ENCODE results near the gene TMEM26. TPM values are rescaled to one million over a fixed set of nuclear protein-coding genes. Genes with fewer than 3 reads are reported as not detected.

TMEM26 gene
- total RNA-seq, 1 experiment from 2014 or later = 14.3 TPM

GRCh38 chr10:61475449-61475873, 22.3 kb upstream of the TMEM26 start:
- ATAC-seq = 0 out of 2 replicates have a peak, but pooled peaks have one; percentile 53
- DNase-seq (ENCODE audit: low read depth, low spot score) = no peak
- CTCF ChIA-PET = no interaction called here

GRCh38 chr10:61472090-61472674, 19.0 kb upstream of the TMEM26 start:
- no peaks in the 10 kb centered on the region for H3K36me3 ChIP-seq (ENCODE audit: control insufficient read depth, insufficient read depth, low read length)
- H3K27me3 ChIP-seq (ENCODE audit: control insufficient read depth, insufficient read depth, low read length) = no peaks in the 10 kb centered on the region
- ChIA-PET CTCF (no interaction called here), POLR2A (no interaction called here)
- peaks cover 6% of the 10 kb centered on the region; the same call in 1 of the 2 replicates for H3K4me1 ChIP-seq (ENCODE audit: control insufficient read depth, insufficient read depth, low read length)
- no peak for ATAC-seq
- no peak overlapping the region for H3K4me3 ChIP-seq (ENCODE audit: low read depth in 2 of 2, low read length in 2 of 2)
- H3K9me3 ChIP-seq (ENCODE audit: control insufficient read depth, insufficient read depth, low read depth, low read length) = no peaks in the 10 kb centered on the region
- DNase-seq (ENCODE audit: low read depth, low spot score) = no peak
- in situ Hi-C loops (cut with HindIII; ENCODE audit: low pct_unique_long_range_greater_than_20kb, low sequenced_read_pairs) (no loop called here), intact Hi-C loops (cut with micrococcal nuclease; ENCODE audit: unreplicated experiment) (loop anchor here (10.0 kb wide), 1 partner anchor 363 kb away; no protein-coding TSS in a partner anchor)
- H3K27ac ChIP-seq (ENCODE audit: low read length) = peak overlapping the region; percentile 5; the same call in 1 of the 2 replicates
- BruUV-seq (replicated peaks) = no TSS peak
- TF ChIP-seq SIN3A (IDR thresholded peaks at IDR 0.05; ENCODE audit: borderline replicate concordance, insufficient read depth, low read depth, low read length) (no peak), CTCF (IDR thresholded peaks at IDR 0.05) (peak; percentile 47), TCF7L2 (IDR thresholded peaks at IDR 0.05; ENCODE audit: low read depth, low read length) (no peak), REST (IDR thresholded peaks at IDR 0.05; ENCODE audit: insufficient read depth in 1 of 2, low read depth in 2 of 2, low read length in 1 of 2) (no peak), POLR2AphosphoS5 (IDR thresholded peaks at IDR 0.05; ENCODE audit: low read depth, low read length) (no peak)

More at GRCh38 chr10:61475449-61475873, 22.3 kb upstream of the TMEM26 start:
- Histone ChIP-seq H3K4me3 (ENCODE audit: low read depth in 2 of 2, low read length in 2 of 2) (no peak overlapping the region), H3K4me1 (ENCODE audit: control insufficient read depth, insufficient read depth, low read length) (peaks cover 6% of the 10 kb centered on the region; the same call in 1 of the 2 replicates), H3K36me3 (ENCODE audit: control insufficient read depth, insufficient read depth, low read length) (no peaks in the 10 kb centered on the region), H3K27ac (ENCODE audit: low read length) (peak overlapping the region; percentile 49; the same call in 1 of the 2 replicates), H3K9me3 (ENCODE audit: control insufficient read depth, insufficient read depth, low read depth, low read length) (no peaks in the 10 kb centered on the region), H3K27me3 (ENCODE audit: control insufficient read depth, insufficient read depth, low read length) (no peaks in the 10 kb centered on the region)
- in situ Hi-C loops (cut with HindIII; ENCODE audit: low pct_unique_long_range_greater_than_20kb, low sequenced_read_pairs) = no loop called here
- POLR2A ChIA-PET = no interaction called here
- peak; percentile 43; the same call in 1 of the 2 replicates for TF ChIP-seq TCF7L2 (IDR thresholded peaks at IDR 0.05; ENCODE audit: low read depth, low read length)
- TF ChIP-seq REST (IDR thresholded peaks at IDR 0.05; ENCODE audit: insufficient read depth in 1 of 2, low read depth in 2 of 2, low read length in 1 of 2) = no peak
- no peak for TF ChIP-seq SIN3A (IDR thresholded peaks at IDR 0.05; ENCODE audit: borderline replicate concordance, insufficient read depth, low read depth, low read length)
- no peak for TF ChIP-seq CTCF (IDR thresholded peaks at IDR 0.05)
- no peak for TF ChIP-seq POLR2AphosphoS5 (IDR thresholded peaks at IDR 0.05; ENCODE audit: low read depth, low read length)
- no TSS peak for BruUV-seq (replicated peaks)
- intact Hi-C loops (cut with micrococcal nuclease; ENCODE audit: unreplicated experiment) = loop anchor here (10.0 kb wide), 1 partner anchor 359 kb away; no protein-coding TSS in a partner anchor

Measured in Panc1 (cell line).